PC-9 (cell line): ENCODE data around the gene MED26. TPM values are rescaled to one million over a fixed set of nuclear protein-coding genes. Genes with fewer than 3 reads are reported as not detected.

ENCODE experiments used
- BruUV-seq: library from RNA; stranded (reverse); fragments of 400-500 nt; replicated peaks from 2 replicates; lab custom pipeline; 2021; lab: Mats Ljungman, UMichigan
- CTCF ChIA-PET: fragments of 300-600 bp; sonication (Branson Sonifier 250); formaldehyde crosslinking; loops from one replicate; lab custom pipeline; 2022; ENCODE audit warnings: antibody characterized with exemption; lab: Charles Lee
- POLR2A ChIA-PET: fragments of 300-600 bp; sonication (Branson Sonifier 250); formaldehyde crosslinking; loops from one replicate; lab custom pipeline; 2022; ENCODE audit warnings: antibody characterized with exemption; ENCODE audit not compliant: unreplicated experiment; lab: Charles Lee
- DNase-seq, 2 experiments: peaks; one replicate each; pipeline versions ENCODE4 v3.0.0 to v3.0.0-alpha.2; 2015 to 2022; ENCODE audit warnings: mixed read lengths in 1 of 2
- H2AFZ ChIP-seq: fragments of 200-600 bp; sonication (generic); 2 replicates; pipeline ENCODE4 v1.8.1; 2017; ENCODE audit warnings: antibody characterized with exemption
- H3F3A ChIP-seq: fragments of 200-600 bp; sonication (generic); 2 replicates; pipeline ENCODE4 v1.8.1; 2017; ENCODE audit warnings: antibody characterized with exemption, mild to moderate bottlenecking, low read depth; ENCODE audit not compliant: insufficient read depth
- H3K27ac ChIP-seq: fragments of 200-600 bp; sonication (generic); 2 replicates; pipeline ENCODE4 v1.6.1; 2016; ENCODE audit warnings: mixed run types
- H3K27me3 ChIP-seq: fragments of 200-600 bp; sonication (generic); 2 replicates; pipeline ENCODE4 v1.6.1; 2016; ENCODE audit warnings: low read depth, mixed run types; ENCODE audit not compliant: insufficient read depth
- H3K36me3 ChIP-seq: fragments of 200-600 bp; sonication (generic); 2 replicates; pipeline ENCODE4 v1.6.1; 2016; ENCODE audit warnings: low read depth, mixed run types
- H3K4me1 ChIP-seq: fragments of 200-600 bp; sonication (generic); replicated peaks from 2 replicates; pipeline ENCODE4 v1.6.1; 2016; ENCODE audit warnings: mixed run types; ENCODE audit not compliant: insufficient read depth
- H3K4me2 ChIP-seq: fragments of 200-600 bp; sonication (generic); 2 replicates; pipeline ENCODE4 v1.6.1; 2017; ENCODE audit warnings: mixed run types
- H3K4me3 ChIP-seq: fragments of 200-600 bp; sonication (generic); 2 replicates; pipeline ENCODE4 v1.6.1; 2016; ENCODE audit warnings: mixed run types
- H3K79me2 ChIP-seq: fragments of 200-600 bp; sonication (generic); 2 replicates; pipeline ENCODE4 v1.6.1; 2017; ENCODE audit warnings: low read depth, mixed run types
- H3K9me2 ChIP-seq: fragments of 200-600 bp; sonication (generic); 2 replicates; pipeline ENCODE4 v1.8.1; 2017; ENCODE audit warnings: mild to moderate bottlenecking; ENCODE audit not compliant: insufficient read depth
- H3K9me3 ChIP-seq: fragments of 200-600 bp; sonication (generic); 2 replicates; pipeline ENCODE4 v1.8.1; 2016; ENCODE audit warnings: low read depth; ENCODE audit not compliant: insufficient read depth
- H4K20me1 ChIP-seq: fragments of 200-600 bp; sonication (generic); 2 replicates; pipeline ENCODE4 v1.8.1; 2017; ENCODE audit not compliant: insufficient read depth
- EZH2 ChIP-seq: fragments of 200-600 bp; sonication (generic); IDR thresholded peaks from 2 replicates; pipeline ENCODE4 v1.8.0; 2017; ENCODE audit warnings: antibody characterized with exemption, low read depth
- intact Hi-C: fragments of 100-400 bp; cut with micrococcal nuclease; formaldehyde crosslinking; loops from one replicate; pipeline ENCODE4 v1.10.0; 2022; ENCODE audit not compliant: unreplicated experiment
- total RNA-seq: library from RNA; stranded (reverse); gene quantifications from 2 replicates; pipeline ENCODE4 v1.2.3, GENCODE V29; 2021
- TF ChIP-seq, protein P1 (sequence below): fragments of 200-600 bp; sonication (generic); conservative IDR thresholded peaks from 2 replicates; pipeline ENCODE4 v1.6.1; 2017; ENCODE audit warnings: mixed run types, antibody characterized with exemption, mild to moderate bottlenecking, moderate library complexity

The MED26 gene
- total RNA-seq, 1 experiment from 2014 or later: 11.9 TPM

DNA sequence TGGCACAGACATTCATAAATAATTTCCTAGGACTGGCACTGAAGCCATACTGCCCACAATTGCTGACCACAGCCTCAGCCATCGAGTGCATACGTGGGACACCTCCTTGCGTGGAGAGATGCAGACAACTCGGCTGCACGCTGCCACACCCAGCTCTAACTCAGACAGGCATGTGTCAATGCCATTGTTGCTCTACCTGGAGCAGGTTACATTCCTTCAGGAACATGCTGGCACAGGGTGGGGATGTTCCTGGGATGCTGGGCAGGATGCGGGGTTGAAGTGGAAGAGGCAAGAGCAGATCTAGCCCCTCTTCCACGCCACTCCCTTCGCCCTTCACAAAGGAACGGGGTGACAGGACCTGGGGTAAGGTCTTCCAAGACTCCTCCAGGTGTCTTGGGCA lies 31.6 kb downstream of the MED26 start:
- DNase-seq: no peak
- ChIA-PET CTCF (no interaction called here), POLR2A (no interaction called here)
- Histone ChIP-seq H3K9me2 (no peaks in the 10 kb centered on the region), H3K36me3 (no peaks in the 10 kb centered on the region), H3K9me3 (no peaks in the 10 kb centered on the region), H3K27ac (no peak overlapping the region), H3K4me1 (no peaks in the 10 kb centered on the region), H4K20me1 (peaks cover 97% of the 10 kb centered on the region), H3K79me2 (peaks cover 98% of the 10 kb centered on the region), H3K4me3 (no peak overlapping the region), H3K27me3 (no peaks in the 10 kb centered on the region), H3F3A (0 out of 2 replicates have a peak, but pooled peaks cover 5% of the 10 kb centered on the region), H3K4me2 (no peak overlapping the region), H2AFZ (no peak overlapping the region)
- intact Hi-C loops: no loop called here
- TF ChIP-seq EZH2: no peak
- TF ChIP-seq, protein P1, sequence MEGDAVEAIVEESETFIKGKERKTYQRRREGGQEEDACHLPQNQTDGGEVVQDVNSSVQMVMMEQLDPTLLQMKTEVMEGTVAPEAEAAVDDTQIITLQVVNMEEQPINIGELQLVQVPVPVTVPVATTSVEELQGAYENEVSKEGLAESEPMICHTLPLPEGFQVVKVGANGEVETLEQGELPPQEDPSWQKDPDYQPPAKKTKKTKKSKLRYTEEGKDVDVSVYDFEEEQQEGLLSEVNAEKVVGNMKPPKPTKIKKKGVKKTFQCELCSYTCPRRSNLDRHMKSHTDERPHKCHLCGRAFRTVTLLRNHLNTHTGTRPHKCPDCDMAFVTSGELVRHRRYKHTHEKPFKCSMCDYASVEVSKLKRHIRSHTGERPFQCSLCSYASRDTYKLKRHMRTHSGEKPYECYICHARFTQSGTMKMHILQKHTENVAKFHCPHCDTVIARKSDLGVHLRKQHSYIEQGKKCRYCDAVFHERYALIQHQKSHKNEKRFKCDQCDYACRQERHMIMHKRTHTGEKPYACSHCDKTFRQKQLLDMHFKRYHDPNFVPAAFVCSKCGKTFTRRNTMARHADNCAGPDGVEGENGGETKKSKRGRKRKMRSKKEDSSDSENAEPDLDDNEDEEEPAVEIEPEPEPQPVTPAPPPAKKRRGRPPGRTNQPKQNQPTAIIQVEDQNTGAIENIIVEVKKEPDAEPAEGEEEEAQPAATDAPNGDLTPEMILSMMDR: no peak
- BruUV-seq: no TSS peak

DNA sequence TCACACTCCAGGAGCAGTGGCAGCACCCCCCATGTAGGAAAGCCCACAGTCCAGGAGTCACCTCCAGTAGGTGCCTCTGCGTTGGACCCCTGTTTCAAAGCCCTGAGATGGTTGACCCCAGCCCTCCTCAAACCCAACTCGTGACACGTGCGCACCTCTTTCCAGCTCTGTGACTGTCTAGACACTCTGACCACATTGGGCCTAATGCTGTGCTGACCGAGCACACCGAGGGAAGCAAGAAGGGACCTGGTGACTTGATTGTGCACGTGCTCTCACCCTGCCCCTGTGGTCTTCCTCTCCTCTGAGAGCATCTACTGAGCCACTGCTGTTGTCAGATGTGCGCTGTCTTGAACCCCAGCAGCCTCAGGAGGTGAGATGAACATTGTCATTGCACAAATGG lies 32.9 kb downstream of the MED26 start:
- no peak for TF ChIP-seq EZH2
- TF ChIP-seq, protein P1: no peak
- ChIA-PET CTCF (no interaction called here), POLR2A (no interaction called here)
- no peak overlapping the region for H3K4me2 ChIP-seq
- intact Hi-C loops: no loop called here
- H3K36me3 ChIP-seq: no peaks in the 10 kb centered on the region
- H3F3A ChIP-seq: 0 out of 2 replicates have a peak, but pooled peaks cover 5% of the 10 kb centered on the region
- DNase-seq: no peak
- no TSS peak for BruUV-seq
- peaks cover 95% of the 10 kb centered on the region for H4K20me1 ChIP-seq
- H3K9me3 ChIP-seq: no peaks in the 10 kb centered on the region
- no peaks in the 10 kb centered on the region for H3K9me2 ChIP-seq
- H3K4me1 ChIP-seq: no peaks in the 10 kb centered on the region
- no peak overlapping the region for H3K27ac ChIP-seq
- no peaks in the 10 kb centered on the region for H3K27me3 ChIP-seq
- no peak overlapping the region for H2AFZ ChIP-seq
- H3K79me2 ChIP-seq: peaks cover 97% of the 10 kb centered on the region
- no peak overlapping the region for H3K4me3 ChIP-seq

DNA sequence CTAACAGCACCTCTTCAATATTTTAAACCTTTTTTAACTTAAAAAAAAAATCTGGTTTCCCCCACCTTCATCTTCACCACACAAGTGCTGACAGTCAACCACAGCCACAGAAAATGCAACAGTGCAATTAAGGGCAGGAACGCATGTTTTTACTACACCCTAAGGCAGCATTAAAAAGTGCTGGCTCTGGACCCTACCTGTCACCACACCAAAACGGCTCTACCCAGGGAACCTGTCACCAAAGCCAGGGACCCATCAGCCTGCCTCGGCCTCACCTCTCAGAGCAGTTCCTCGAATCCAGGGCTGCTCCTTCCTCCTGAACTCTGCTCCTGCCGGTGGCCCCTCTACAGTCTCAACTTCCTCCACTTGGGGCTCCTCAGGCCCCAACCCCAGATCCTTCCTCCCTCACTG lies 33.3 kb downstream of the MED26 start:
- no peak overlapping the region for H3K4me2 ChIP-seq
- H3K27ac ChIP-seq: no peak overlapping the region
- H3K9me2 ChIP-seq: no peaks in the 10 kb centered on the region
- no peaks in the 10 kb centered on the region for H3K4me1 ChIP-seq
- H4K20me1 ChIP-seq: peaks cover 95% of the 10 kb centered on the region
- 0 out of 2 replicates have a peak, but pooled peaks cover 5% of the 10 kb centered on the region for H3F3A ChIP-seq
- ChIA-PET POLR2A (no interaction called here), CTCF (no interaction called here)
- no TSS peak for BruUV-seq
- peaks cover 97% of the 10 kb centered on the region for H3K79me2 ChIP-seq
- H3K9me3 ChIP-seq: no peaks in the 10 kb centered on the region
- no peak for DNase-seq
- H3K27me3 ChIP-seq: no peaks in the 10 kb centered on the region
- H3K4me3 ChIP-seq: no peak overlapping the region
- H2AFZ ChIP-seq: no peak overlapping the region
- no peaks in the 10 kb centered on the region for H3K36me3 ChIP-seq
- TF ChIP-seq, protein P1: no peak
- TF ChIP-seq EZH2: no peak
- intact Hi-C loops: no loop called here
